GM18951 (cell line): ENCODE measurements around the gene ANKRD29.
"Not testable (repeated sequence)": the region's sequence is repeated elsewhere in the genome, so short reads cannot be mapped to it uniquely, and the experiment has no call there.

Experiments used
- POLR2A ChIP-seq: IDR thresholded peaks from 4 replicates; pipeline ENCODE4 v1.6.1; 2011; ENCODE audit warnings: mild to moderate bottlenecking; ENCODE audit not compliant: insufficient read length, insufficient read depth; ENCODE audit errors: extremely low read depth
- in situ Hi-C: fragments of 300-500 bp; cut with MboI; formaldehyde crosslinking; loops from one replicate; pipeline ENCODE4 v1.12.0; 2022; ENCODE audit warnings: low sequenced_read_pairs, mixed read lengths, inconsistent platforms; ENCODE audit not compliant: unreplicated experiment

The ANKRD29 gene

GRCh38 chr18:23583071-23583865 is 79.4 kb downstream of the ANKRD29 start:
- TF ChIP-seq POLR2A, result no peak
- in situ Hi-C loops, result no loop called here

- TF ChIP-seq POLR2A, result no peak
- in situ Hi-C loops, result no loop called here
These were observed 81.9 kb downstream of the ANKRD29 start for GRCh38 chr18:23580677-23581367.

GRCh38 chr18:23578891-23579653 is 83.6 kb downstream of the ANKRD29 start:
- TF ChIP-seq POLR2A, result no peak
- in situ Hi-C loops, result no loop called here

- TF ChIP-seq POLR2A, result no peak
- in situ Hi-C loops, result no loop called here
These were observed 84.5 kb downstream of the ANKRD29 start for GRCh38 chr18:23578067-23578701.

- in situ Hi-C loops, result not testable (repeated sequence)
These were observed 85.2 kb downstream of the ANKRD29 start for GRCh38 chr18:23577521-23577920.

- no peak for TF ChIP-seq POLR2A
- in situ Hi-C loops, result no loop called here
These were observed 87.4 kb downstream of the ANKRD29 start for GRCh38 chr18:23575309-23575651.

GRCh38 chr18:23574611-23575308 is 88.0 kb downstream of the ANKRD29 start:
- in situ Hi-C loops, result no loop called here

GRCh38 chr18:23573626-23574431 is 88.9 kb downstream of the ANKRD29 start:
- in situ Hi-C loops, result no loop called here
- TF ChIP-seq POLR2A, result no peak

More at GRCh38 chr18:23574611-23575308, 88.0 kb downstream of the ANKRD29 start:
- TF ChIP-seq POLR2A, result no peak

GRCh38 chr18:23573020-23573419 is 89.7 kb downstream of the ANKRD29 start:
- no peak for TF ChIP-seq POLR2A
- in situ Hi-C loops, result no loop called here

- in situ Hi-C loops, result no loop called here
- no peak for TF ChIP-seq POLR2A
These were observed 90.1 kb downstream of the ANKRD29 start for GRCh38 chr18:23572570-23572969.

- in situ Hi-C loops, result no loop called here
- TF ChIP-seq POLR2A, result no peak
These were observed 90.7 kb downstream of the ANKRD29 start for GRCh38 chr18:23572012-23572411.

GRCh38 chr18:23570912-23571504 is 91.7 kb downstream of the ANKRD29 start:
- no peak for TF ChIP-seq POLR2A
- in situ Hi-C loops, result no loop called here
